HG03432 (cell line): ENCODE results near the gene VKORC1.

Experiments used
- ATAC-seq: cut with Tn5 transposase; IDR thresholded peaks from one replicate; pipeline ENCODE4 v1.9.1; 2021; ENCODE audit warnings: mild to moderate bottlenecking, moderate library complexity; ENCODE audit not compliant: unreplicated experiment

Gene VKORC1

GRCh38 chr16:31083981-31084380 lies 10.6 kb downstream of the VKORC1 start:
- no peak for ATAC-seq

GRCh38 chr16:31083556-31083955 lies 11.0 kb downstream of the VKORC1 start:
- ATAC-seq: no peak

DNA sequence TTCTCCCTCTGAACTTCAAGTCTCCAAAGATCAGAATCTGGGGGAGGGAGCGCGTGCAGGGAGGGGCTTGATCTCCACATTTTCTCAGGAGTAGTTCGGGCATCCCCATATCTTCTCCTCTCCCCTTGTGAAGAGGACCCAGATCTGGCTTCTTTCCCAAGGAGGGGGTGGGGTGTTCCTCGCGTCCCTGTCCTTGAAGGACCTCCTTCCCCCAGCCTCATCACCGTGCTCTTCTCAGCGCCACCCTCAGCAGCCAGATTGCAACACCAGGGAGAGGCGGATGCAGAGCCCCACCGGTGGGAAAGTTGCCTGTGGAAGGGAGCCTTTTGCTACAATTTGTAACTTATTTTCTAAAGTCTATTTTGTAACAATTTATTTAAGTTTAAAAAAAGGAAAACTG lies 11.5 kb downstream of the VKORC1 start:
- no peak for ATAC-seq

GRCh38 chr16:31082368-31083045 lies 12.1 kb downstream of the VKORC1 start:
- no peak for ATAC-seq

DNA sequence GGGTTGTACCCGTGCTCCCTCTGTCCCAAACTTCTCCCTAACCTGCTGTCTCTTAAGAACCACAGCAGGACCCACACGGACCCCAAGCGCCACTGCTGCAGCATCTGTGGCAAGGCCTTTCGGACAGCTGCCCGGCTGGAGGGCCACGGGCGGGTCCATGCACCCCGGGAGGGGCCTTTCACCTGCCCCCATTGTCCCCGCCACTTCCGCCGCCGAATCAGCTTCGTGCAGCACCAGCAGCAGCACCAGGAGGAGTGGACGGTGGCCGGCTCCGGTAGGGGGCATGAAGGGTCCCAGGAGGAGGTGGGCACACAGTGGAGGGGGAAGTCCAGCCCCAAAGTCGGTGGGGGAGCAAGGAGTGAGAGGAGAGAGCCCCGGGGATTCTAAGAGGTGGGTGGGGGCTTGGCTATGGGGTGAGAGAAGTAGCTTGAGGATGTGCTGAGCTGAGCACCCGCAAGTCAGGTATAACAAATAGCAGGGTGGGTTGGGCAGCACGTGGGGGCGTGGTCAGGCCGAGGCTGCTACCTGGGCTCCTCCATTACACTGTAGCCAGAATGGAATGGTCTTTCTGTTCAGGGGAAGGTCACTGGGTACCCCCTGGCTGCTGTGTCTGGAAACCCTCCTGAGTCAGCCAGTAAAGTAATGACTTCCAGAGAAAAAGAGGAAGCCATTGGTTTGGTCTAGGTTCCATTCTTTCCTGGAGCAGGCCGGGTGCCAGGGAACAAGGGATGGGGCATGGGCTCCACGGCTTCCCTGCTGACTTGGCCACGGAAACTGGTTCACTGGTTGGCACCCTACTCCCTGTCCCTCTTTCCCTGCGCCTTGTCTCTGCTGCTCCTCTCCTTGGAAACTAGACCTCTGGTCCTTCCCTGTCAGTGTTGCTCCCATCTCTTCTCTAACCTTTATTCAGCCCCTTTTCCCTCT lies 12.9 kb downstream of the VKORC1 start:
- ATAC-seq: no peak

- ATAC-seq: no peak
These were observed 13.7 kb downstream of the VKORC1 start for GRCh38 chr16:31080756-31081419.

DNA sequence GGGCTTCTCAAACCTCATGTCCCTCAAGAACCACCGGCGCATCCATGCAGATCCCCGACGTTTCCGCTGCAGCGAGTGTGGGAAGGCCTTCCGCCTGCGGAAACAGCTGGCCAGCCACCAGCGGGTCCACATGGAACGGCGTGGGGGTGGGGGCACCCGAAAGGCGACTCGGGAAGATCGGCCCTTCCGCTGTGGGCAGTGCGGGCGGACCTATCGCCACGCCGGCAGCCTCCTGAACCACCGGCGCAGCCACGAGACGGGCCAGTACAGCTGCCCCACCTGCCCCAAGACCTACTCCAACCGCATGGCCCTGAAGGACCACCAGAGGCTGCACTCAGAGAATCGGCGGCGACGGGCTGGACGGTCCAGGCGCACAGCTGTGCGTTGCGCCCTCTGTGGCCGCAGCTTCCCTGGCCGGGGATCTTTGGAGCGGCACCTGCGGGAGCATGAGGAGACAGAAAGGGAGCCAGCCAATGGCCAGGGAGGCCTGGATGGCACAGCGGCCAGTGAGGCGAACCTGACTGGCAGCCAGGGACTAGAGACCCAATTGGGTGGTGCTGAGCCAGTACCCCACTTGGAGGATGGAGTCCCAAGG lies 14.5 kb downstream of the VKORC1 start:
- no peak for ATAC-seq

DNA sequence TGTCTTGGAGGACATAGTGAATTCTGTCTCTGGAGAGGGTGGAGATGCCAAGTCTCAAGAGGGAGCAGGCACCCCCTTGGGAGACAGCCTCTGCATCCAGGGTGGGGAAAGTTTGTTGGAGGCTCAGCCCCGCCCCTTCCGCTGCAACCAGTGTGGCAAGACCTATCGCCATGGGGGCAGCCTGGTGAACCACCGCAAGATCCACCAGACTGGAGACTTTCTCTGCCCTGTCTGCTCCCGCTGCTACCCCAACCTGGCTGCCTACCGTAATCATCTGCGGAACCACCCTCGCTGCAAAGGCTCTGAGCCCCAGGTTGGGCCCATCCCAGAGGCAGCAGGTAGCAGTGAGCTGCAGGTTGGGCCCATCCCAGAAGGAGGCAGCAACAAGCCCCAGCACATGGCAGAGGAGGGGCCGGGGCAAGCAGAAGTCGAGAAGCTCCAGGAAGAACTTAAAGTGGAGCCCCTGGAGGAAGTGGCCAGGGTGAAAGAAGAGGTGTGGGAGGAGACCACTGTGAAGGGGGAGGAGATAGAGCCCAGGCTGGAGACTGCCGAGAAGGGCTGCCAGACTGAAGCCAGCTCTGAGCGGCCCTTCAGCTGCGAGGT lies 15.2 kb downstream of the VKORC1 start:
- no peak for ATAC-seq

GRCh38 chr16:31078597-31079341 lies 15.8 kb downstream of the VKORC1 start:
- no peak for ATAC-seq

DNA sequence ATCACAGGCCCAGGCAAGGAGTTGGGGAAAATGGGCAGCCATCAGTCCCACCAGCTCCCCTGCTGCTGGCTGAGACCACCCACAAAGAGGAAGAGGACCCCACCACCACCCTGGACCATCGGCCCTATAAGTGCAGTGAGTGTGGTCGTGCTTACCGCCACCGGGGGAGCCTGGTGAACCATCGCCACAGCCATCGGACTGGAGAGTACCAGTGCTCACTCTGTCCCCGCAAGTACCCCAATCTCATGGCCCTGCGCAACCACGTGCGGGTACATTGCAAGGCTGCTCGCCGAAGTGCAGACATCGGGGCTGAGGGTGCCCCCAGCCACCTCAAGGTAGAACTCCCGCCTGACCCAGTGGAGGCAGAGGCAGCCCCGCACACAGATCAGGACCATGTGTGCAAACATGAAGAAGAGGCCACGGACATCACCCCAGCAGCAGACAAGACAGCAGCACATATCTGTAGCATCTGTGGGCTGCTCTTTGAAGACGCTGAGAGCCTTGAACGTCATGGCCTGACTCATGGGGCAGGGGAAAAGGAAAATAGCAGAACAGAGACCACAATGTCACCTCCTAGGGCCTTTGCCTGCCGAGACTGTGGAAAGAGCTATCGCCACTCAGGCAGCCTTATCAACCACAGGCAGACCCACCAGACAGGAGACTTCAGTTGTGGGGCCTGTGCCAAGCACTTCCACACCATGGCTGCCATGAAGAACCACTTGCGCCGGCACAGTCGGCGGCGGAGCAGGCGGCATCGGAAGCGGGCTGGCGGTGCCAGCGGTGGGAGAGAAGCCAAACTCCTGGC lies 16.8 kb downstream of the VKORC1 start:
- no peak for ATAC-seq

GRCh38 chr16:31077024-31077423 lies 17.6 kb downstream of the VKORC1 start:
- ATAC-seq: no peak

DNA sequence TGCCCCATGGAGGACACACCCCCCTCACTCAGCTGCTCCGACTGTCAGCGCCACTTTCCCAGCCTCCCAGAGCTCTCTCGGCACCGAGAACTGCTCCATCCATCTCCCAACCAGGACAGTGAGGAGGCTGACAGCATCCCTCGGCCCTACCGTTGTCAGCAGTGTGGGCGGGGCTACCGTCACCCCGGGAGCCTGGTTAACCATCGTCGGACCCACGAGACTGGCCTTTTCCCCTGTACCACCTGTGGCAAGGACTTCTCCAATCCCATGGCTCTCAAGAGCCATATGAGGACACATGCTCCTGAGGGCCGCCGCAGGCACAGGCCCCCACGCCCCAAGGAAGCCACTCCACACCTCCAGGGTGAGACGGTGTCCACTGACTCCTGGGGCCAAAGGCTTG lies 18.3 kb downstream of the VKORC1 start:
- ATAC-seq: no peak

DNA sequence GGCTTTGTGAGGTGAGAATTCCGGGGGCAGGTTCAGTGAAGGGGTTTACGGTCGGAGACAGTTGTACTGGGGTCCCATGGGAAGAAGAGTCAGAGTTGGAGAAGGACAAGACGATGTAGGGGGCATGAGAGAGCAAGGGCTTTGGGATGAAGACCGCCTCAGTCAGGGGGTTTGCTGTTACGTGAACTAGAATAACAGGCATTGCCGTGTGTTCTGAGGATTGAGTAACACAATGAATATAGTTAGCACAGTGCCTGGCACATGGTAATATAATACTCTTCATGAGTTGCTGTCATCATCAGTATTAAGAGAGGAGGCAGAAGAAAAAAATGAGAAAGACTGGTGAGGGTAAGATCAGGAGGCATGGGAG lies 19.8 kb downstream of the VKORC1 start:
- ATAC-seq: no peak

DNA sequence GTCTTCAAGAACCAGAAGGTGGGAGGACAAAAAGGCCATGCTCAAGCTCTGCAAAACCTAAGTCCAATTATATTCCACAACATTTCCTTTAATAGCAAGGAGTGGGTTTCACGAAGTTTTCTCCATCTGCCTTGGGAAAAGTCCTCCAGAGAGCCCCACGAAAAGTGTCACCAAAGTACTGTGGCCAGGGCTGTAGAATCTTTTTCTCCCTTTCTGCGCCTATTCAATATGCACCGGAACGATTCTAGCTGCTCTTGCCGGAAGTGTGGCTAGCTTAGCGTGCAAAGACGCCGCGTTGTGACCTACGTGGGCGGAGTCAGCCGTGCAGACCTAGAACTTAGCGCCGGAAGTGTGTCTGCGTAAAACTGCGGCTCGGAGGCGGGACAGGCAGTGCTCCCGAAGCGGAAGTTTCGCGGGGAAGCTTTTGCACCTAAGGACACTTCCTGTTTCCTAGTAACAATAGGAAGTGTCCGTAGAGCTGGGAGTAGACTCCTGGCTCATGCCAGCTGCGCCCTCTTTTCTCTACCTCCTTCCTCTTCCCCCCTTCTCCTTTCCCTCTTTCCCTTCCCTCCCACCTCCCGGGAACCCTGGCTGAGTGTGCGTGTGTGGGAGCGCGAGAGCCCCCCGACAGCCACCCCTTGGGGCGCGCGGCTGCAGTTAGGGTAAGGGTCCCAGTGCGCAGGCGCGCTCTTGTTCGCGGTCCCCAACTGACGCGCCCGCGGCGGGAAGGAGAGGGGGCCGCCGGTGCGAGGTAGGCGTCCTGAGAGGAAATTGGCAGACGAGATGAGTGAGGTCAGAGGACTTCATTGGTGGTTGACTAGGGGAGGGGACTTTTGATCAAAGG lies 20.4 kb downstream of the VKORC1 start, which contains the start of the genes ZNF646 and ZNF668:
TSS of gene ZNF646 (plus strand) at position 453 of the 844 bp plus-strand sequence. CDS start 1,903 bp downstream, outside the sequence.
TSS of gene ZNF668 (minus strand) at position 271 of the 844 bp plus-strand sequence. CDS start 9,781 bp downstream, outside the sequence.
- peak; percentile 70 for ATAC-seq

DNA sequence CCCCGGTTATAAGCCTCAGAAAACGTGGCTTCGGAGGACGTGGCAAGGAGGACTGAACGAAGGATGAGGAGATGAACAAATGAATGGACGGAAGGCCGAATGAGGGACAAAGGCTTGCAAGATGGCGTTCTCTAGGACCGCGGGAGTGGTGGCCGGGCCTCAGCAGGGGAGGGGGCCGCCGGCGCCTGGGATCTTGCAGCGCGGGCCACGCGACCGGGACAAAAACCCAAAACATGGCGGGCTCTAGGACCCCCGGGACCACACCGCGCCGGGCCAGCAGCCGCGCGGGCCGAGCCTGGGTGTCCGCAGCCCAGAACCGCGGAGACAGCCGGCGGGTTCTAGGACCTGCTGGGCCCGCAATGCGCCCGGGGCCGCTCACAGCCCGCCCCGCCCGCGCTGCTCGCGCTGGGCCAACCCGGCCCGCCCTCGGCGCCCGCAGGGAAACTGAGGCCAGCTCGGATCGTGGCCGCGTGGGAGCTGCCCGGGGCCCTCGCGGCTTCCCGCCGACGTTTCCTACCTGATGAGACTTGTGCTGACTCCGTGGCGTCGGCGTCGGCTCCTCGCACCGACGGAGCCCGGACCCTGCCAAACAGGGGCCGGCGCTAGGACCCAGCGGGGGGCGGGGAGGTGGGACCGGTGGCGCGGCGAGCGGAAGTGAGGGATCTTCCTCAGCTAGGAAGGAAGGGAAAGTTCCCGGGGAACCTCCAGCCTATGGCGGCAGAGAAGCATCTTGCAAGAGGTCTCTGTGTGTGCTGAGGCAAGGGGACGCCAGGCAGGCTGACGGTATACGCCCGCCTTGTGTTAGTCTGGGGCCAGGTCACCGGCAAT lies 21.2 kb downstream of the VKORC1 start:
- peak; percentile 60 for ATAC-seq

- peak; percentile 1 for ATAC-seq
These were observed 22.0 kb downstream of the VKORC1 start for GRCh38 chr16:31072540-31073141.

- ATAC-seq: no peak
These were observed 22.7 kb downstream of the VKORC1 start for GRCh38 chr16:31071861-31072260.
